ENCODE measurements around the gene CHST14. TPM values are rescaled to one million over a fixed set of nuclear protein-coding genes. Genes with fewer than 3 reads are reported as not detected.

The CHST14 gene
- polyA plus RNA-seq, 4 donors, result 35.3 to 56.7 (median 38.2) TPM

Other genes starting within 250 kb of the CHST14 start
- 1 to 10 TPM in 3 of 4 donors, under 1 TPM in 1; 0.67 to 8.4 (median 6.0) TPM for gene PAK6, start 231.9 kb upstream of the CHST14 start, polyA plus RNA-seq (ENCODE audit: insufficient read length in 4 of 4)
- gene ANKRD63, start 187.9 kb upstream of the CHST14 start, polyA plus RNA-seq (ENCODE audit: insufficient read length in 4 of 4), result under 1 TPM in 1 of 4 donors, not detected in 3; 0.17 TPM
- gene PLCB2, start 163.0 kb upstream of the CHST14 start, polyA plus RNA-seq (ENCODE audit: insufficient read length in 4 of 4), result 10 to 100 TPM in 2 of 4 donors, 1 to 10 TPM in 2; 7.8 to 15.1 (median 10.1) TPM
- gene INAFM2, start 147.3 kb upstream of the CHST14 start, polyA plus RNA-seq (ENCODE audit: insufficient read length in 4 of 4), result 10 to 100 TPM; 13.1 to 22.2 (median 18.3) TPM
- gene CCDC9B, start 130.0 kb upstream of the CHST14 start, polyA plus RNA-seq (ENCODE audit: insufficient read length in 4 of 4), result 10 to 100 TPM in 1 of 4 donors, 1 to 10 TPM in 3; 2.0 to 13.8 (median 4.9) TPM
- gene PHGR1, start 120.0 kb upstream of the CHST14 start, polyA plus RNA-seq (ENCODE audit: insufficient read length in 4 of 4), result not detected
- 1 to 10 TPM in 1 of 4 donors, under 1 TPM in 3; 0.11 to 4.6 (median 0.48) TPM for gene DISP2, start 112.8 kb upstream of the CHST14 start, polyA plus RNA-seq (ENCODE audit: insufficient read length in 4 of 4)
- gene KNSTRN, start 88.3 kb upstream of the CHST14 start, polyA plus RNA-seq (ENCODE audit: insufficient read length in 4 of 4), result 10 to 100 TPM; 24.1 to 38.5 (median 32.8) TPM
- 10 to 100 TPM; 56.6 to 99.2 (median 67.1) TPM for gene IVD, start 65.2 kb upstream of the CHST14 start, polyA plus RNA-seq (ENCODE audit: insufficient read length in 4 of 4)
- 10 to 100 TPM; 13.0 to 27.3 (median 21.4) TPM for gene BAHD1, start 30.0 kb upstream of the CHST14 start, polyA plus RNA-seq (ENCODE audit: insufficient read length in 4 of 4)
- gene CCDC32, start 94.1 kb downstream of the CHST14 start, polyA plus RNA-seq (ENCODE audit: insufficient read length in 4 of 4), result 10 to 100 TPM; 23.3 to 27.0 (median 26.0) TPM
- 10 to 100 TPM in 2 of 4 donors, 1 to 10 TPM in 2; 8.5 to 12.7 (median 9.8) TPM for gene RPUSD2, start 98.3 kb downstream of the CHST14 start, polyA plus RNA-seq (ENCODE audit: insufficient read length in 4 of 4)
- 10 to 100 TPM; 17.9 to 21.6 (median 19.3) TPM for gene KNL1, start 123.3 kb downstream of the CHST14 start, polyA plus RNA-seq (ENCODE audit: insufficient read length in 4 of 4)
- gene RAD51, start 224.2 kb downstream of the CHST14 start, polyA plus RNA-seq (ENCODE audit: insufficient read length in 4 of 4), result 10 to 100 TPM; 10.7 to 14.9 (median 13.3) TPM

Data from left renal pelvis (tissue), 4 donors.